K562 (cell line): ENCODE measurements around the gene MON1A. TPM values are rescaled to one million over a fixed set of nuclear protein-coding genes. Genes with fewer than 3 reads are reported as not detected.
A peak's percentile ranks its signal among the peaks of the same experiment; 100 is the strongest.

Experiments
- ATF3 ChIP-seq, 2 experiments: fragments of 450-650 bp in 1 of 2; sonication (generic) in 1 of 2; formaldehyde crosslinking in 1 of 2; IDR thresholded peaks in 1 of 2; conservative IDR thresholded peaks in 1 of 2; 2 replicates each; pipeline versions ENCODE4 v1.6.1 to v1.8.1; 2016 to 2023; ENCODE audit warnings: mild to moderate bottlenecking in 2 of 2, moderate library complexity in 2 of 2, inconsistent platforms in 1 of 2, missing genetic modification reagents in 1 of 2
- CBX1 ChIP-seq: sonication (generic); IDR thresholded peaks from 2 replicates; pipeline ENCODE4 v1.6.1; 2016; ENCODE audit warnings: antibody characterized with exemption, low read depth, mild to moderate bottlenecking
- CREB3 ChIP-seq: fragments of 450-650 bp; conservative IDR thresholded peaks from 2 replicates; pipeline ENCODE4 v1.6.1; 2016; ENCODE audit warnings: missing genetic modification characterization, low read depth, mild to moderate bottlenecking, missing compliant biosample characterization, moderate library complexity
- CTCFL ChIP-seq: IDR thresholded peaks from 2 replicates; pipeline ENCODE4 v1.6.1; 2011; ENCODE audit warnings: borderline replicate concordance, low read depth, mild to moderate bottlenecking, moderate library complexity, low read length; ENCODE audit not compliant: insufficient read depth, poor library complexity, severe bottlenecking
- EZH2 ChIP-seq: IDR thresholded peaks from 2 replicates; pipeline ENCODE4 v1.6.1; 2012; ENCODE audit warnings: low read depth, mild to moderate bottlenecking, inconsistent platforms, low read length, borderline replicate concordance
- KAT2B ChIP-seq: IDR thresholded peaks from one replicate; pipeline ENCODE4 v1.6.1; 2012; ENCODE audit warnings: low read depth, mild to moderate bottlenecking, control low read depth, inconsistent platforms, low read length, moderate library complexity
- KDM4B ChIP-seq, 2 experiments: fragments of 450-650 bp in 1 of 2; sonication (generic) in 1 of 2; IDR thresholded peaks; 2 replicates each; pipeline ENCODE4 v1.6.1; 2016 to 2017; ENCODE audit warnings: borderline replicate concordance in 2 of 2, antibody characterized with exemption in 1 of 2, low read depth in 1 of 2, mild to moderate bottlenecking in 1 of 2
- MLX ChIP-seq, 2 experiments: fragments of 450-650 bp in 1 of 2; sonication (generic) in 1 of 2; formaldehyde crosslinking; conservative IDR thresholded peaks; 2 replicates each; pipeline versions ENCODE4 v1.4.0 to v1.8.1; 2020 to 2022; ENCODE audit warnings: mild to moderate bottlenecking in 1 of 2, missing genetic modification reagents in 1 of 2
- SMARCC2 ChIP-seq: fragments of 450-650 bp; IDR thresholded peaks from 2 replicates; pipeline ENCODE4 v1.6.1; 2017; ENCODE audit warnings: antibody characterized with exemption, moderate library complexity, mild to moderate bottlenecking, low read depth
- ZBTB11 ChIP-seq, 3 experiments: fragments of 200-800 bp in 1 of 3; fragments of 250-450 bp in 1 of 3; fragments of 450-650 bp in 1 of 3; sonication (Bioruptor Pico) in 1 of 3; sonication (Bioruptor generic) in 1 of 3; formaldehyde crosslinking in 1 of 3; IDR thresholded peaks; 2 replicates each; pipeline versions ENCODE4 v1.6.1 to v1.8.0; 2016 to 2022; ENCODE audit warnings: mild to moderate bottlenecking in 2 of 3, missing genetic modification characterization in 2 of 3, missing compliant biosample characterization in 1 of 3, moderate library complexity in 1 of 3
- ZBTB43 ChIP-seq: sonication (generic); formaldehyde crosslinking; IDR thresholded peaks from 2 replicates; pipeline ENCODE4 v1.8.0; 2023; ENCODE audit warnings: mild to moderate bottlenecking, missing genetic modification reagents
- ZNF197 ChIP-seq: fragments of 200-800 bp; sonication (Bioruptor generic); IDR thresholded peaks from 2 replicates; pipeline ENCODE4 v1.6.1; 2016; ENCODE audit warnings: low read depth, missing genetic modification characterization, missing compliant biosample characterization
- ZNF766 ChIP-seq: fragments of 200-800 bp; sonication (Bioruptor generic); conservative IDR thresholded peaks from 2 replicates; pipeline ENCODE4 v1.6.1; 2016; ENCODE audit warnings: missing genetic modification characterization, missing compliant biosample characterization
- polyA plus RNA-seq, 8 experiments: library from polyadenylated mRNA; depleted of rRNA in 4 of 8; stranded (reverse) in 5 of 8; unstranded in 3 of 8; fragments of >200 nt; fragmentation: Nextera tagmentation in 2 of 8; fragmentation: Illumina TruSeq in 1 of 8; extraction: Ambion mirVana in 2 of 8; extraction: Trizol in 1 of 8; gene quantifications; 2 replicates each; pipeline versions ENCODE4 v1.2.1 to v1.2.3, GENCODE V29; 2011 to 2014; ENCODE audit warnings: inconsistent platforms in 1 of 8, missing spikeins in 1 of 8
- total RNA-seq, 7 experiments: library from RNA; depleted of rRNA in 6 of 7; stranded (reverse); fragments of >200 nt in 6 of 7; fragmentation: Illumina TruSeq in 2 of 7; extraction: Trizol in 2 of 7; gene quantifications; 2 replicates each; pipeline versions ENCODE4 v1.2.1 to v1.2.3, GENCODE V29; 2011 to 2021; ENCODE audit warnings: low replicate concordance in 1 of 7

The MON1A gene
- total and polyA plus RNA-seq, 9 of the 15 experiments (the other 6 are each of a cell fraction or from before 2014, with no cell fraction given) = 1.1 to 13.8 (median 6.8) TPM

GRCh38 chr3:49939858-49940666, 10.5 kb upstream of the MON1A start, which contains the start of gene RBM6 (continued):
- TF ChIP-seq CREB3 (tag) (no peak), ZNF197 (CRISPR knock-in tag) (0 out of 2 replicates have a peak, but pooled peaks have one; percentile 27), ZBTB11 (CRISPR knock-in tag; IDR thresholded peaks at IDR 0.05) (peak in 2 of 3 experiments; percentile 45 to 91; a peak in 3 of 6 replicates), SMARCC2 (no peak), ZBTB43 (CRISPR knock-in tag) (no peak), CTCFL (peak; percentile 11), KDM4B (IDR thresholded peaks at IDR 0.05; ENCODE audit: borderline replicate concordance in 2 of 2, low read depth in 1 of 2) (no peak), MLX (CRISPR knock-in tag; conservative IDR thresholded peaks at IDR 0.05) (0 out of 4 replicates have a peak, but pooled peaks of 1 of the 2 experiments have one; percentile 41), ATF3 (IDR thresholded peaks at IDR 0.05) (no peak), ATF3 (CRISPR knock-in tag; conservative IDR thresholded peaks at IDR 0.05) (no peak), KAT2B (no peak), EZH2 (no peak), CBX1 (0 out of 2 replicates have a peak, but pooled peaks have one; percentile 41), ZNF766 (CRISPR knock-in tag) (peak; percentile 25; the same call in 1 of the 2 replicates)
